ENCODE results near the gene PIAS1.
"Not testable (repeated sequence)": the region's sequence is repeated elsewhere in the genome, so short reads cannot be mapped to it uniquely, and the experiment has no call there.

Gene PIAS1

GRCh38 chr15:68053701-68054627, at the start of gene PIAS1:
Gene PIAS1, plus strand, starts transcription at chr15:68054315. Its CDS starts 12 bp downstream, at chr15:68054327.
- peak; percentile 92 for DNase-seq

GRCh38 chr15:68007642-68008041, 46.5 kb upstream of the PIAS1 start:
- DNase-seq = not testable (repeated sequence)

GRCh38 chr15:68010361-68011153, 43.6 kb upstream of the PIAS1 start:
- no peak for DNase-seq

- DNase-seq = no peak
These were observed 41.2 kb upstream of the PIAS1 start for GRCh38 chr15:68012911-68013310.

GRCh38 chr15:68014219-68014618, 39.9 kb upstream of the PIAS1 start:
- no peak for DNase-seq

GRCh38 chr15:68015244-68015643, 38.9 kb upstream of the PIAS1 start:
- DNase-seq = no peak

- DNase-seq = no peak
These were observed 36.9 kb upstream of the PIAS1 start for GRCh38 chr15:68017201-68017600.

GRCh38 chr15:68018797-68019444, 35.2 kb upstream of the PIAS1 start:
- no peak for DNase-seq

GRCh38 chr15:68019814-68020525, 34.1 kb upstream of the PIAS1 start:
- DNase-seq = no peak

GRCh38 chr15:68020685-68021084, 33.4 kb upstream of the PIAS1 start:
- DNase-seq = no peak

- DNase-seq = no peak
These were observed 32.1 kb upstream of the PIAS1 start for GRCh38 chr15:68022061-68022460.

- no peak for DNase-seq
These were observed 30.6 kb upstream of the PIAS1 start for GRCh38 chr15:68023307-68024101.

- DNase-seq = no peak
These were observed 28.2 kb upstream of the PIAS1 start for GRCh38 chr15:68025835-68026424.

- DNase-seq = no peak
These were observed 26.7 kb upstream of the PIAS1 start for GRCh38 chr15:68027388-68027787.

GRCh38 chr15:68028137-68028887, 25.8 kb upstream of the PIAS1 start:
- no peak for DNase-seq

- DNase-seq = no peak
These were observed 25.3 kb upstream of the PIAS1 start for GRCh38 chr15:68028888-68029207.

GRCh38 chr15:68029959-68030358, 24.2 kb upstream of the PIAS1 start:
- no peak for DNase-seq

- DNase-seq = no peak
These were observed 22.7 kb upstream of the PIAS1 start for GRCh38 chr15:68031404-68031803.

- DNase-seq = peak; percentile 7
These were observed 21.4 kb upstream of the PIAS1 start for GRCh38 chr15:68032672-68033071.

- no peak for DNase-seq
These were observed 20.0 kb upstream of the PIAS1 start for GRCh38 chr15:68034081-68034480.
